Adrenal gland (tissue), 12 donors: ENCODE measurements around the gene IGF2. TPM values are rescaled to one million over a fixed set of nuclear protein-coding genes. Genes with fewer than 3 reads are reported as not detected.

Experiments used
- DNase-seq, 7 donors: peaks; one replicate each; pipeline ENCODE4 v3.0.0-alpha.2; 2019 to 2020
- H3K27ac ChIP-seq, 5 donors: fragments of 200-600 bp; sonication (generic) in 4 of 5; 1 replicate in 3 of 5; 2 replicates in 2 of 5; pipeline versions ENCODE4 v1.5.1 to v1.8.0; 2016 to 2020; ENCODE audit warnings: mild to moderate bottlenecking in 1 of 5
- H3K27me3 ChIP-seq: fragments of 200-600 bp; 2 replicates; pipeline ENCODE4 v1.8.0; 2021
- H3K36me3 ChIP-seq, 2 donors: fragments of 200-600 bp; replicated peaks in 1 of 2; 1 replicate in 1 of 2; 2 replicates in 1 of 2; pipeline versions ENCODE4 v1.5.1 to v1.8.0; 2018 to 2022
- H3K4me1 ChIP-seq, 2 donors: fragments of 200-600 bp; replicated peaks in 1 of 2; 1 replicate in 1 of 2; 2 replicates in 1 of 2; pipeline versions ENCODE4 v1.5.1 to v1.8.0; 2018 to 2021
- H3K4me3 ChIP-seq, 4 donors: fragments of 200-600 bp; sonication (generic) in 3 of 4; one replicate each; pipeline ENCODE4 v1.5.1; 2016 to 2018
- H3K9me3 ChIP-seq, 3 donors: fragments of 200-600 bp; sonication (generic) in 1 of 3; replicated peaks in 1 of 3; 1 replicate in 2 of 3; 2 replicates in 1 of 3; pipeline versions ENCODE4 v1.5.1 to v1.8.0; 2016 to 2021
- POLR2A ChIP-seq, 2 donors: fragments of 450-650 bp; IDR thresholded peaks; one replicate each; pipeline ENCODE4 v1.6.1; 2017; ENCODE audit warnings: antibody characterized with exemption in 2 of 2, mild to moderate bottlenecking in 2 of 2, moderate library complexity in 1 of 2
- WGBS, 4 donors: extraction: QIAGEN DNeasy Blood & Tissue Kit in 2 of 4; methylation state at CpG; one replicate each; pipeline versions ENCODE4 v1.1.5 to v1.1.7; 2013 to 2017; 5-methylcytosine and 5-hydroxymethylcytosine counted together
- intact Hi-C, 2 donors: fragments of 100-400 bp; cut with DNase I; formaldehyde crosslinking; loops; one replicate each; pipeline versions ENCODE4 v1.14.1 to v1.15.0; 2022 to 2023
- polyA plus RNA-seq, 3 donors: library from polyadenylated mRNA; stranded (reverse); fragments of 200-250 nt in 2 of 3; fragments of 350-450 nt in 1 of 3; fragmentation: Illumina TruSeq in 1 of 3; extraction: RNeasy Lipid Tissue Mini Kit (QIAGEN cat#74804) in 1 of 3; gene quantifications; one replicate each; pipeline ENCODE4 v1.2.3, GENCODE V29; 2013 to 2014
- total RNA-seq, 9 donors: library from RNA; depleted of rRNA in 4 of 9; stranded (reverse); fragments of >200 nt in 4 of 9; fragments of 120-200 nt in 1 of 9; fragmentation: NEBNext Ultra II Directional in 1 of 9; extraction: Animal tissue kit (Norgen Biotek cat#: 25700) in 1 of 9; gene quantifications; one replicate each; pipeline versions ENCODE4 v1.1.0 to v1.2.4, GENCODE V29; 2013 to 2023
- TF ChIP-seq, protein P1 (sequence below), 6 experiments: fragments of 450-650 bp in 4 of 6; fragments of 200-600 bp in 2 of 6; sonication (generic) in 1 of 6; IDR thresholded peaks; 1 replicate in 5 of 6; 2 replicates in 1 of 6; pipeline versions ENCODE4 v1.5.1 to v1.8.0; 2016 to 2021; ENCODE audit warnings: antibody characterized with exemption in 6 of 6, mild to moderate bottlenecking in 2 of 6, moderate library complexity in 1 of 6
- donor health status: healthy with polysubstance abuse.
- donor health status: Bipolar disorder and iron deficiency.
- donor health status: DM: yes; HTN: yes; CAD: no.
- donor health status: DM: no; HTN: no; CAD: no.
- donor health status: DM: no; HTN: no; CAD: no.
- donor health status: DM: yes; HTN: yes; CAD: no.

The IGF2 gene
- total and polyA plus RNA-seq, 12 donors = 41.8 to 693 (median 119) TPM

DNA sequence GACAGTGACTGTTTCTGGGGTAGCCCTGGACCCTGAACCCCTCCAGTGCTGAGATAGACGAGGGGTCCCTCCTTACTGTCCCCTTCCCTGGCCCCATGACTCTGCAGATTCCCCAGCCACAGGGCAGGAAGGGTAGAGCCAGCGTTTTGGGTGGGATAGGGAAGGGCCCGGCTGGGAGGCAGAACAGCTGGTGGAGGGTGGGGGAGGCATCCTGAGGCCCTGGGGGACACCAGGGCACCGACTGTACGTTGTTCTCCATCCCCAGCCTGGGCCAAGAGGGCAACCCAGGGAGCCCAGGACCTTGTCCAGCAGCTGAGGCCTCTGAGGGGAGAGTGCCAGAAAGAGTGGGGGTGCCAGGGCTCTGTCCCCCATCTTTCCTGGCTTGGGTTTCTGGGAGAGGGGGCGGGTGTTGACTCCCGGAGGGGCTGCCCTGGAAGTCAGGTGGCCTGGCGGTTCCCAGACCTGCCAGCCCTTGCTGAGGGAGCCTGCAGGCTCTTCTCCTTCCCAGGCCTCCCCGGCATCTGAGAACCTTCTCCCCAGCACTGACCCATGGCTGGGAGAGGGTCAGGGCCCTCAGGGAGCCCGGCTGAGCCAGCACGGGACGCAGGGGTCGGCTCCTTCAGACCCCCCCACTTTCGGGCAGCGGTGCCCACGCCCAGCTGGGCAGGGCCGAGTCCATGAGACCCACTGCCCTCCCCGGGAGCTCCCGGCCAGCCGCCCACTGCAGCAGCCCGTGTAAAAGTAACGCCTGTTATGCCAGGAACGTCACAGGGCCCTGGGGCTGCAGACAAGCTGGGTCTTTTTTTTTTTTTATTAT, 30.3 kb downstream of the IGF2 start:
- intact Hi-C loops = no loop called here
- 60 to 83% (median 70%) methylated on average over 13 to 23 of the region's 23 CpGs for WGBS, 4 donors
- Histone ChIP-seq H3K27me3 (no peaks in the 10 kb centered on the region), H3K27ac (no peak overlapping the region), H3K9me3 (no peaks in the 10 kb centered on the region), H3K36me3 (no peaks in the 10 kb centered on the region), H3K4me1 (no peaks in the 10 kb centered on the region), H3K4me3 (no peak overlapping the region)
- DNase-seq = no peak
- TF ChIP-seq POLR2A (IDR thresholded peaks at IDR 0.05) = no peak
- TF ChIP-seq, protein P1, sequence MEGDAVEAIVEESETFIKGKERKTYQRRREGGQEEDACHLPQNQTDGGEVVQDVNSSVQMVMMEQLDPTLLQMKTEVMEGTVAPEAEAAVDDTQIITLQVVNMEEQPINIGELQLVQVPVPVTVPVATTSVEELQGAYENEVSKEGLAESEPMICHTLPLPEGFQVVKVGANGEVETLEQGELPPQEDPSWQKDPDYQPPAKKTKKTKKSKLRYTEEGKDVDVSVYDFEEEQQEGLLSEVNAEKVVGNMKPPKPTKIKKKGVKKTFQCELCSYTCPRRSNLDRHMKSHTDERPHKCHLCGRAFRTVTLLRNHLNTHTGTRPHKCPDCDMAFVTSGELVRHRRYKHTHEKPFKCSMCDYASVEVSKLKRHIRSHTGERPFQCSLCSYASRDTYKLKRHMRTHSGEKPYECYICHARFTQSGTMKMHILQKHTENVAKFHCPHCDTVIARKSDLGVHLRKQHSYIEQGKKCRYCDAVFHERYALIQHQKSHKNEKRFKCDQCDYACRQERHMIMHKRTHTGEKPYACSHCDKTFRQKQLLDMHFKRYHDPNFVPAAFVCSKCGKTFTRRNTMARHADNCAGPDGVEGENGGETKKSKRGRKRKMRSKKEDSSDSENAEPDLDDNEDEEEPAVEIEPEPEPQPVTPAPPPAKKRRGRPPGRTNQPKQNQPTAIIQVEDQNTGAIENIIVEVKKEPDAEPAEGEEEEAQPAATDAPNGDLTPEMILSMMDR (IDR thresholded peaks at IDR 0.05) = no peak

DNA sequence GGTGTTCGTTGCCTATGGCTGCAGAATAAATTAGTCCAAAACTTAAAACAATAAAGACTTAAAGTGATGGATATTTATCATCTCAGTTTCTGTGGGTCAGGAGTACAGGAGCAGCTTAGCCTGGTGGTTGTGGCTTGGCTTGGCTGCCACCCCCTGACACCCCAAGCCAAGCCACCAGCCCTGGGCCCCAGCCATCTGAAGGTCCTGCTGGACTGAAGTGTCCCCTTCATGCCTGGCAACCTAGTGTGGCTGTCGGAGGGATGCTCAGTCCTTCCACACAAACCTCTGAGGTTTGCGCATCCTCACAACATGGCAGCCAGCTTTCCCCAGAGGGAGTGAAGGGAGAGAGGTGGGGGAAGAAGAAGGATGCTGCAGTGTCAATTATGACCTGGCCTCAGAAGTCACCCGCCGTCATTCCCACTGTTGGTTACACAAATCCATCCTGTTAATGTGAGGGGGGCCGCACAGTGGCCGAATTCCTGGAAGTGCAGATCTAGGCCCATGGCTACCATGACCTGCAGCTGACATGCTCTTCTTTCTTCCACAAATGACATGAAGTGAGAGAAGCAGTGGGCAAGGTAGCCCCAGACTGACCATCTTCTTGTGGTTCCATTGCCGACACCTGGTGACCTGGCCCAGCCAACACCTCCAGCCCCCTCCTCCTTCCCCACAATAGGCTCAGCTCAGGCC, 31.1 kb downstream of the IGF2 start:
- H3K27me3 ChIP-seq = no peaks in the 10 kb centered on the region
- no peaks in the 10 kb centered on the region for H3K9me3 ChIP-seq
- intact Hi-C loops = no loop called here
- TF ChIP-seq, protein P1 (IDR thresholded peaks at IDR 0.05) = no peak
- TF ChIP-seq POLR2A (IDR thresholded peaks at IDR 0.05) = no peak
- DNase-seq = no peak
- no peak overlapping the region for H3K4me3 ChIP-seq
- WGBS, 4 donors = 88 to 93% (median 92%) methylated on average over 8 of the region's 8 CpGs
- no peak overlapping the region for H3K27ac ChIP-seq
- H3K36me3 ChIP-seq = no peaks in the 10 kb centered on the region
- H3K4me1 ChIP-seq = no peaks in the 10 kb centered on the region

DNA sequence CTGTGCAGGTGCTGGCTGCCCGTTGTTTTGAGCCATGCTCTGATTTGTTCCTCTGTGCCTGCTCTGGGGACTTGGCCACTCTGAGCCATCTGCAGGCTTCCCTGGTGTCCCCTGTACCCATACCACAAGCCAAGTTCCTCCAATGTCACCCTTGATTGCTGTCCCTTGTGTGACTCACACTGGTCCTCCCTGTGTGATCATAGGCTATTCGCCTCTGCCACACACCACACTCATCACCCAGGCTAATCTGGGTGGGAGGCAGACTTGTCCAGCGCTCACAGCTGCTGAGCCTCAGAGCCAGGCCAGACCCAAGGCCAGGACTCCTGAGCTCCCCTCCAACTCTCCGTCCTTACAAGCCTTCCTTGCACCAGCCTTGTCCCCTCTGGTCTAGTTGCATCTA, 31.7 kb downstream of the IGF2 start:
- H3K4me1 ChIP-seq = no peaks in the 10 kb centered on the region
- TF ChIP-seq, protein P1 (IDR thresholded peaks at IDR 0.05) = no peak
- no peak for TF ChIP-seq POLR2A (IDR thresholded peaks at IDR 0.05)
- H3K27ac ChIP-seq = no peak overlapping the region
- H3K36me3 ChIP-seq = no peaks in the 10 kb centered on the region
- intact Hi-C loops = no loop called here
- H3K27me3 ChIP-seq = no peaks in the 10 kb centered on the region
- H3K9me3 ChIP-seq = no peaks in the 10 kb centered on the region
- H3K4me3 ChIP-seq = no peak overlapping the region
- WGBS, 4 donors = 82 to 91% (median 86%) methylated on average over 3 to 4 of the region's 4 CpGs
- no peak for DNase-seq

DNA sequence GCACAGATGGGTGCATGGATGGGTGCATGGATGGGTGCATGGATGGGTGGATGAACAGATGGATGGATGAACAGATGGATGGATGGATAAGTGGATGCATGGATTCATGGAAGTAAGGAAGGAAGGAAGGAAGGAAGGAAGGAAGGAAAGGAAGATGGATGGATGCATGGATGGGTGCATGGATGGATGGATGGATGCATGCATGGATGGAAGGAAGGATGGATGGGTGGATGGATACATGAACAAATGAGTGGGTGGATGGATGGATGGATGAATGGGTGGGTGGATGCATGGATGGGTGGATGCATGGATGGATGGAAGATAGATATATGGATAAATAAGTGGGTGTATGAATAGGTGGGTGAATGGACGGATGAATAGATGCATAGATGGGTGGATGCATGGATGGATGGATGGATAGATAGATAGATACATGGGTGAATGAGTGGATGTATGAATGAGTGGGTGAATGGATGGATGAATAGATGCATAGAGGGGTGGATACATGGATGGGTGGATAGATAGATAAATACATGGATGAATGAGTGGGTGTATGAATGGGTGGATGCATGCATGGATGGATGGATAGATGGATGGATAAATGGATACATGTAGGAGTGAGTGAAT, 32.5 kb downstream of the IGF2 start:
- Histone ChIP-seq H3K36me3 (no peaks in the 10 kb centered on the region), H3K4me3 (no peak overlapping the region), H3K27me3 (no peaks in the 10 kb centered on the region), H3K4me1 (no peaks in the 10 kb centered on the region), H3K9me3 (no peaks in the 10 kb centered on the region), H3K27ac (no peak overlapping the region)
- no peak for DNase-seq
- WGBS, 4 donors = 77 to 89% (median 86%) methylated on average over 1 of the region's 1 CpG
- TF ChIP-seq POLR2A (IDR thresholded peaks at IDR 0.05) = no peak
- TF ChIP-seq, protein P1 (IDR thresholded peaks at IDR 0.05) = no peak
- intact Hi-C loops = no loop called here
